SK-N-SH (cell line): ENCODE measurements around the gene SNAI3. TPM values are rescaled to one million over a fixed set of nuclear protein-coding genes. Genes with fewer than 3 reads are reported as not detected.

Source experiments
- CTCF ChIA-PET: fragments of 300-600, 350-600 bp; formaldehyde crosslinking; extraction: SDS; loops from one replicate; lab custom pipeline; 2021; lab: Yijun Ruan, JAX
- POLR2A ChIA-PET: fragments of 350-600 bp; sonication (Branson Sonifier 250); formaldehyde crosslinking; extraction: SDS; loops from one replicate; lab custom pipeline; 2020; ENCODE audit warnings: antibody characterized with exemption, inconsistent platforms; lab: Yijun Ruan, JAX
- DNase-seq: peaks from one replicate; pipeline ENCODE4 v3.0.0; 2012
- H2AFZ ChIP-seq: fragments of 200-600 bp; sonication (generic); 2 replicates; pipeline ENCODE4 v1.8.1; 2016; ENCODE audit warnings: antibody characterized with exemption, mild to moderate bottlenecking, low read depth
- H3F3A ChIP-seq: fragments of 200-600 bp; sonication (generic); replicated peaks from 2 replicates; pipeline ENCODE3; 2016; ENCODE audit warnings: antibody characterized with exemption, mild to moderate bottlenecking; ENCODE audit not compliant: insufficient read depth
- H3K27ac ChIP-seq, 2 experiments: fragments of 200-500 bp in 1 of 2; fragments of 200-600 bp in 1 of 2; sonication (Bioruptor generic) in 1 of 2; sonication (generic), shearing (Covaris generic) in 1 of 2; 2 replicates each; pipeline versions ENCODE4 v1.5.1 to v1.6.1; 2014 to 2016; ENCODE audit warnings: low read depth in 2 of 2, inconsistent platforms in 1 of 2, low read length in 1 of 2, mild to moderate bottlenecking in 1 of 2, mixed read lengths in 1 of 2
- H3K27me3 ChIP-seq: fragments of 200-600 bp; sonication (generic), shearing (Covaris generic); 2 replicates; pipeline ENCODE4 v1.6.1; 2016; ENCODE audit warnings: mixed run types; ENCODE audit not compliant: insufficient read depth
- H3K36me3 ChIP-seq, 2 experiments: fragments of 200-500 bp in 1 of 2; fragments of 200-600 bp in 1 of 2; sonication (Bioruptor generic) in 1 of 2; sonication (generic) in 1 of 2; replicated peaks in 1 of 2; 2 replicates each; pipeline versions ENCODE3 to v1.5.1; 2014 to 2016; ENCODE audit warnings: low read length in 1 of 2, mild to moderate bottlenecking in 1 of 2; ENCODE audit not compliant: insufficient read depth in 2 of 2, control insufficient read depth in 1 of 2
- H3K4me1 ChIP-seq, 2 experiments: fragments of 200-500 bp in 1 of 2; fragments of 200-600 bp in 1 of 2; sonication (Bioruptor generic) in 1 of 2; sonication (generic), shearing (Covaris generic) in 1 of 2; 2 replicates each; pipeline versions ENCODE4 v1.5.1 to v1.6.1; 2014 to 2016; ENCODE audit warnings: low read depth in 1 of 2, low read length in 1 of 2, mixed run types in 1 of 2; ENCODE audit not compliant: insufficient read depth in 2 of 2, control insufficient read depth in 1 of 2
- H3K4me2 ChIP-seq: fragments of 200-600 bp; sonication (generic), shearing (Covaris generic); 2 replicates; pipeline ENCODE4 v1.6.1; 2017; ENCODE audit warnings: mixed run types
- H3K4me3 ChIP-seq, 2 experiments: fragments of 200-500 bp in 1 of 2; fragments of 200-600 bp in 1 of 2; sonication (Bioruptor generic) in 1 of 2; sonication (generic), shearing (Covaris generic) in 1 of 2; 2 replicates each; pipeline versions ENCODE4 v1.5.1 to v1.8.1; 2014 to 2016; ENCODE audit warnings: low read depth in 2 of 2, inconsistent platforms in 1 of 2, low read length in 1 of 2, mild to moderate bottlenecking in 1 of 2, mixed read lengths in 1 of 2, moderate library complexity in 1 of 2
- H3K79me2 ChIP-seq: fragments of 200-600 bp; sonication (generic); 2 replicates; pipeline ENCODE4 v1.8.1; 2017; ENCODE audit warnings: mild to moderate bottlenecking; ENCODE audit not compliant: insufficient read depth
- H3K9ac ChIP-seq: fragments of 200-600 bp; sonication (generic); 2 replicates; pipeline ENCODE4 v1.6.1; 2017; ENCODE audit warnings: mixed run types
- H3K9me2 ChIP-seq: fragments of 200-600 bp; sonication (generic); 2 replicates; pipeline ENCODE4 v1.6.1; 2017; ENCODE audit warnings: mixed run types
- H3K9me3 ChIP-seq: fragments of 200-600 bp; sonication (generic); 2 replicates; pipeline ENCODE4 v1.6.1; 2017; ENCODE audit warnings: mixed run types, mild to moderate bottlenecking, moderate library complexity
- H4K20me1 ChIP-seq: fragments of 200-600 bp; sonication (generic); 2 replicates; pipeline ENCODE4 v1.6.1; 2017; ENCODE audit warnings: mild to moderate bottlenecking, mixed run types; ENCODE audit not compliant: insufficient read depth
- CHD2 ChIP-seq: fragments of 150-350 bp; IDR thresholded peaks from 2 replicates; pipeline ENCODE4 v1.6.1; 2018; ENCODE audit warnings: low read length; ENCODE audit not compliant: partially characterized antibody
- ELF1 ChIP-seq: IDR thresholded peaks from 2 replicates; pipeline ENCODE4 v1.4.0; 2012
- EP300 ChIP-seq, 2 experiments: IDR thresholded peaks; 2 replicates each; pipeline versions ENCODE4 v1.4.0 to v1.6.1; 2012; ENCODE audit warnings: borderline replicate concordance in 1 of 2, low read depth in 1 of 2, low read length in 1 of 2
- GABPA ChIP-seq: IDR thresholded peaks from 2 replicates; pipeline ENCODE4 v1.4.0; 2012; ENCODE audit warnings: low read depth, mild to moderate bottlenecking
- JUND ChIP-seq: IDR thresholded peaks from 2 replicates; pipeline ENCODE4 v1.4.0; 2012
- MEF2A ChIP-seq: IDR thresholded peaks from 2 replicates; pipeline ENCODE4 v1.4.0; 2012; ENCODE audit warnings: low read depth, borderline replicate concordance
- NFIC ChIP-seq: IDR thresholded peaks from 2 replicates; pipeline ENCODE4 v1.4.0; 2012; ENCODE audit warnings: borderline replicate concordance
- RAD21 ChIP-seq: IDR thresholded peaks from 2 replicates; pipeline ENCODE4 v1.6.1; 2012; ENCODE audit warnings: mild to moderate bottlenecking, low read length
- RCOR1 ChIP-seq: fragments of 150-350 bp; IDR thresholded peaks from 2 replicates; pipeline ENCODE4 v1.6.1; 2017; ENCODE audit warnings: antibody characterized with exemption, low read length
- REST ChIP-seq: IDR thresholded peaks from 2 replicates; pipeline ENCODE4 v1.6.1; 2012; ENCODE audit warnings: mild to moderate bottlenecking, low read depth, low read length, moderate library complexity
- RFX5 ChIP-seq: IDR thresholded peaks from 2 replicates; pipeline ENCODE4 v1.6.1; 2012; ENCODE audit warnings: mild to moderate bottlenecking, improper control_type of control experiment, low read length
- SMC3 ChIP-seq: IDR thresholded peaks from 2 replicates; pipeline ENCODE4 v1.6.1; 2012; ENCODE audit warnings: low read depth, low read length, improper control_type of control experiment
- TCF12 ChIP-seq: IDR thresholded peaks from 2 replicates; pipeline ENCODE4 v1.4.0; 2012
- YY1 ChIP-seq: IDR thresholded peaks from 2 replicates; pipeline ENCODE4 v1.4.0; 2012; ENCODE audit warnings: low read depth, mild to moderate bottlenecking
- WGBS: methylation state at CpG from one replicate; pipeline ENCODE4 v1.1.6; 2017; ENCODE audit warnings: low lambda C conversion rate; 5-methylcytosine and 5-hydroxymethylcytosine counted together
- polyA plus RNA-seq, 3 experiments: library from polyadenylated mRNA; depleted of rRNA; stranded (reverse); fragments of >200 nt; gene quantifications; 2 replicates each; pipeline ENCODE4 v1.2.3, GENCODE V29; 2012
- TF ChIP-seq, protein P1 (sequence below): fragments of 150-350 bp; IDR thresholded peaks from 2 replicates; pipeline ENCODE4 v1.6.1; 2017; ENCODE audit warnings: antibody characterized with exemption, low read length, low read depth, borderline replicate concordance

SNAI3 gene
- polyA plus RNA-seq, 1 of the 3 experiments (the other 2 are of a cell fraction): 0.03 TPM

- DNase-seq: no peak
- Histone ChIP-seq H3K27me3 (no peaks in the 10 kb centered on the region; the same call in 1 of the 2 replicates), H3K27ac (no peak overlapping the region), H3K9ac (no peak overlapping the region), H3K79me2 (no peaks in the 10 kb centered on the region), H3K36me3 (no peaks in the 10 kb centered on the region), H2AFZ (no peak overlapping the region), H3K4me1 (peaks cover 0 to 7% of the 10 kb centered on the region in 2 experiments; a peak in 1 of 4 replicates), H3F3A (no peaks in the 10 kb centered on the region), H3K9me3 (no peaks in the 10 kb centered on the region), H3K9me2 (no peaks in the 10 kb centered on the region), H3K4me3 (no peak overlapping the region), H4K20me1 (no peaks in the 10 kb centered on the region), H3K4me2 (no peak overlapping the region)
- TF ChIP-seq ELF1 (no peak), TCF12 (no peak), GABPA (no peak), SMC3 (no peak), YY1 (no peak)
- CTCF ChIA-PET: interaction anchor here (0.7 kb wide), 1 partner anchor 186 kb away, joined by 3 read pairs; no protein-coding TSS in a partner anchor
- 77% methylated on average over 23 of the region's 33 CpGs for WGBS
- POLR2A ChIA-PET: no interaction called here
Measured at GRCh38 chr16:88691129-88691813, 5.0 kb upstream of the SNAI3 start.

- Histone ChIP-seq H3K4me2 (no peak overlapping the region), H3F3A (no peaks in the 10 kb centered on the region), H3K79me2 (no peaks in the 10 kb centered on the region), H3K36me3 (no peaks in the 10 kb centered on the region), H4K20me1 (no peaks in the 10 kb centered on the region), H2AFZ (no peak overlapping the region), H3K4me1 (peaks cover 5 to 10% of the 10 kb centered on the region in 2 experiments; a peak in 2 of 4 replicates), H3K27ac (no peak overlapping the region), H3K9ac (no peak overlapping the region), H3K9me3 (no peaks in the 10 kb centered on the region), H3K27me3 (no peaks in the 10 kb centered on the region; the same call in 1 of the 2 replicates), H3K9me2 (no peaks in the 10 kb centered on the region), H3K4me3 (no peak overlapping the region)
- POLR2A ChIA-PET: no interaction called here
- no peak for DNase-seq
- 66% methylated on average over 10 of the region's 21 CpGs for WGBS
- CTCF ChIA-PET: interaction anchor here (0.7 kb wide), 1 partner anchor 185 kb away, joined by 3 read pairs; no protein-coding TSS in a partner anchor
- no peak for TF ChIP-seq JUND
- TF ChIP-seq, protein P1, sequence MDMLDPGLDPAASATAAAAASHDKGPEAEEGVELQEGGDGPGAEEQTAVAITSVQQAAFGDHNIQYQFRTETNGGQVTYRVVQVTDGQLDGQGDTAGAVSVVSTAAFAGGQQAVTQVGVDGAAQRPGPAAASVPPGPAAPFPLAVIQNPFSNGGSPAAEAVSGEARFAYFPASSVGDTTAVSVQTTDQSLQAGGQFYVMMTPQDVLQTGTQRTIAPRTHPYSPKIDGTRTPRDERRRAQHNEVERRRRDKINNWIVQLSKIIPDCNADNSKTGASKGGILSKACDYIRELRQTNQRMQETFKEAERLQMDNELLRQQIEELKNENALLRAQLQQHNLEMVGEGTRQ: no peak
- no peak for TF ChIP-seq RCOR1
- TF ChIP-seq MEF2A: no peak
- TF ChIP-seq CHD2: no peak
- no peak for TF ChIP-seq ELF1
- no peak for TF ChIP-seq NFIC
- no peak for TF ChIP-seq TCF12
- TF ChIP-seq RAD21: no peak
- no peak for TF ChIP-seq RFX5
- no peak for TF ChIP-seq REST
- no peak for TF ChIP-seq EP300 (IDR thresholded peaks at IDR 0.05; ENCODE audit: borderline replicate concordance in 1 of 2, low read depth in 1 of 2, low read length in 1 of 2)
Measured at GRCh38 chr16:88690341-88691128, 4.2 kb upstream of the SNAI3 start.
